G401 (cell line): Measurements from ENCODE around the gene RAD1. TPM values are rescaled to one million over a fixed set of nuclear protein-coding genes. Genes with fewer than 3 reads are reported as not detected.

Experiments
- DNase-seq: peaks from one replicate; pipeline ENCODE4 v3.0.0-alpha.2; 2015; ENCODE audit warnings: low spot score
- in situ Hi-C: cut with HindIII; loops from 2 replicates; pipeline ENCODE4 v1.10.0; 2016; ENCODE audit warnings: low sequenced_read_pairs, mixed read lengths
- total RNA-seq: library from RNA; depleted of rRNA; stranded (reverse); fragments of >200 nt; shearing (Covaris generic); gene quantifications from 2 replicates; pipeline ENCODE4 v1.2.3, GENCODE V29; 2014; rRNA removed

Gene RAD1
- total RNA-seq, 1 experiment from 2014 or later, result 35.3 TPM

GRCh38 chr5:34870382-34870781 lies 44.9 kb downstream of the RAD1 start:
- no peak for DNase-seq
- in situ Hi-C loops, result no loop called here

GRCh38 chr5:34869256-34869655 lies 46.0 kb downstream of the RAD1 start:
- in situ Hi-C loops, result no loop called here

GRCh38 chr5:34868791-34869190 lies 46.5 kb downstream of the RAD1 start:
- no peak for DNase-seq
- in situ Hi-C loops, result no loop called here

More at GRCh38 chr5:34869256-34869655, 46.0 kb downstream of the RAD1 start:
- DNase-seq, result no peak

GRCh38 chr5:34867660-34868059 lies 47.6 kb downstream of the RAD1 start:
- no peak for DNase-seq
- in situ Hi-C loops, result no loop called here

- in situ Hi-C loops, result no loop called here
- DNase-seq, result no peak
Measured at GRCh38 chr5:34866989-34867471, 48.3 kb downstream of the RAD1 start.

GRCh38 chr5:34865091-34865490 lies 50.2 kb downstream of the RAD1 start:
- in situ Hi-C loops, result no loop called here
- no peak for DNase-seq

GRCh38 chr5:34863946-34864345 lies 51.4 kb downstream of the RAD1 start:
- in situ Hi-C loops, result no loop called here
- no peak for DNase-seq

- in situ Hi-C loops, result no loop called here
- no peak for DNase-seq
Measured at GRCh38 chr5:34859253-34859652, 56.1 kb downstream of the RAD1 start.

GRCh38 chr5:34858790-34859189 lies 56.5 kb downstream of the RAD1 start:
- in situ Hi-C loops, result no loop called here
- DNase-seq, result no peak

- in situ Hi-C loops, result no loop called here
- DNase-seq, result no peak
Measured at GRCh38 chr5:34857894-34858293, 57.4 kb downstream of the RAD1 start.

GRCh38 chr5:34857161-34857560 lies 58.1 kb downstream of the RAD1 start:
- in situ Hi-C loops, result no loop called here
- no peak for DNase-seq

Other genes with a start within 250 kb of the RAD1 start
- not detected in 2 replicates for gene TTC23L, start 76.3 kb downstream of the RAD1 start, total RNA-seq
- gene BRIX1, start 207 bp upstream of the RAD1 start, total RNA-seq, result 64.2 and 66.5 TPM in 2 replicates
- 10.1 and 16.3 TPM in 2 replicates for gene DNAJC21, start 14.1 kb upstream of the RAD1 start, total RNA-seq
- not detected in 2 replicates for gene AGXT2, start 132.4 kb upstream of the RAD1 start, total RNA-seq